GM19468 (cell line): ENCODE data around the gene IFITM1.
"Not testable (repeated sequence)": the region's sequence is repeated elsewhere in the genome, so short reads cannot be mapped to it uniquely, and the experiment has no call there.

Experiments used
- ATAC-seq: cut with Tn5 transposase; IDR thresholded peaks from one replicate; pipeline ENCODE4 v1.9.1; 2021; ENCODE audit warnings: mild to moderate bottlenecking, moderate library complexity, moderate number of reproducible peaks; ENCODE audit not compliant: unreplicated experiment; ENCODE audit errors: extremely low read depth

The IFITM1 gene

GRCh38 chr11:360326-361280 lies 46.8 kb downstream of the IFITM1 start:
- ATAC-seq: no peak

- no peak for ATAC-seq
Observed at GRCh38 chr11:362642-363442, 49.0 kb downstream of the IFITM1 start.

- ATAC-seq: not testable (repeated sequence)
Observed at GRCh38 chr11:363443-363805, 49.6 kb downstream of the IFITM1 start.

GRCh38 chr11:363948-364761 lies 50.3 kb downstream of the IFITM1 start:
- no peak for ATAC-seq
